ENCODE measurements around the gene MAP3K8.

DNA sequence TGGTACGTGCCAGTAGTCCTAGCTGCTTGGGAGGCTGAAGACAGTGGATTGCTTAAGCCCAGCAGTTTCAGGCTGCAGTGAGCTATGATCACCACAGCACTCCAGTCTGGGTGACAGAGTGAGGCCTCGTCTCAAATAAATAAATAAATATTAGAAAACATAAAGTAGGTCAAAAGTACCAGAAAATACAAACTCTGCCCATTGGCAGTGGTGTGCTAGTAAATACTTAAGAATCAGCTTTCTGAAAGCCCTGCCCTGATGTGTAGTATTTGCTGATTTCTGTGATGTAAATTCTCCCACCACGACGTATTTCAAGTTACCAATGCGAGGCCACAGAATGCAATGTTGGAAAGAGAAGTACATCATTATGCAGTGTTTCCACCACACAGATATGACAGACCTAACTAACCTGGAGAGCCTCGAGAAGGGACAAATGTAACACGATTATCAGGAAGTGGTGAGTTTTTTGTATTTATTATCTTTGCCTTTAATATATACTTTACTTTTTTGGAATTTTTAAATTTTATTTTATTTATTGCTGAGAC, 11.8 kb upstream of the MAP3K8 start:
- TF ChIP-seq, protein P1, sequence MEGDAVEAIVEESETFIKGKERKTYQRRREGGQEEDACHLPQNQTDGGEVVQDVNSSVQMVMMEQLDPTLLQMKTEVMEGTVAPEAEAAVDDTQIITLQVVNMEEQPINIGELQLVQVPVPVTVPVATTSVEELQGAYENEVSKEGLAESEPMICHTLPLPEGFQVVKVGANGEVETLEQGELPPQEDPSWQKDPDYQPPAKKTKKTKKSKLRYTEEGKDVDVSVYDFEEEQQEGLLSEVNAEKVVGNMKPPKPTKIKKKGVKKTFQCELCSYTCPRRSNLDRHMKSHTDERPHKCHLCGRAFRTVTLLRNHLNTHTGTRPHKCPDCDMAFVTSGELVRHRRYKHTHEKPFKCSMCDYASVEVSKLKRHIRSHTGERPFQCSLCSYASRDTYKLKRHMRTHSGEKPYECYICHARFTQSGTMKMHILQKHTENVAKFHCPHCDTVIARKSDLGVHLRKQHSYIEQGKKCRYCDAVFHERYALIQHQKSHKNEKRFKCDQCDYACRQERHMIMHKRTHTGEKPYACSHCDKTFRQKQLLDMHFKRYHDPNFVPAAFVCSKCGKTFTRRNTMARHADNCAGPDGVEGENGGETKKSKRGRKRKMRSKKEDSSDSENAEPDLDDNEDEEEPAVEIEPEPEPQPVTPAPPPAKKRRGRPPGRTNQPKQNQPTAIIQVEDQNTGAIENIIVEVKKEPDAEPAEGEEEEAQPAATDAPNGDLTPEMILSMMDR (IDR thresholded peaks at IDR 0.05), result no peak
- no peak for TF ChIP-seq POLR2A (IDR thresholded peaks at IDR 0.05)
